Parathyroid adenoma (tissue), 2 donors: ENCODE results near the gene CYP2A7.
"Not testable (repeated sequence)": the region's sequence is repeated elsewhere in the genome, so short reads cannot be mapped to it uniquely, and the experiment has no call there.

ENCODE experiments used
- H2AFZ ChIP-seq: fragments of 300-600 bp; sonication (generic); one replicate; pipeline ENCODE4 v1.7.0; 2017; ENCODE audit warnings: antibody characterized with exemption, mild to moderate bottlenecking
- H3K27ac ChIP-seq: fragments of 300-600 bp; sonication (generic); one replicate; pipeline ENCODE4 v1.7.0; 2017
- H3K27me3 ChIP-seq: fragments of 300-600 bp; sonication (generic); one replicate; pipeline ENCODE4 v1.7.0; 2017; ENCODE audit warnings: low read length; ENCODE audit not compliant: control insufficient read depth, insufficient read depth
- H3K36me3 ChIP-seq: fragments of 300-600 bp; sonication (generic); one replicate; pipeline ENCODE4 v1.7.0; 2017; ENCODE audit warnings: low read length; ENCODE audit not compliant: control insufficient read depth, insufficient read depth
- H3K4me1 ChIP-seq: fragments of 300-600 bp; sonication (generic); one replicate; pipeline ENCODE4 v1.7.0; 2017; ENCODE audit warnings: control low read depth
- H3K4me2 ChIP-seq: fragments of 300-600 bp; sonication (generic); one replicate; pipeline ENCODE4 v1.7.0; 2017; ENCODE audit warnings: low read length
- H3K4me3 ChIP-seq: fragments of 300-600 bp; sonication (generic); one replicate; pipeline ENCODE4 v1.7.0; 2017; ENCODE audit warnings: low read depth, low read length
- H3K79me2 ChIP-seq: fragments of 300-600 bp; sonication (generic); one replicate; pipeline ENCODE4 v1.7.0; 2017; ENCODE audit warnings: control low read depth
- H3K9ac ChIP-seq: fragments of 300-600 bp; sonication (generic); one replicate; pipeline ENCODE4 v1.7.0; 2017; ENCODE audit warnings: mild to moderate bottlenecking
- H3K9me3 ChIP-seq: fragments of 300-600 bp; sonication (generic); one replicate; pipeline ENCODE4 v1.7.0; 2017; ENCODE audit warnings: low read length; ENCODE audit not compliant: control insufficient read depth
- TF ChIP-seq, protein P1 (sequence below): fragments of 300-600 bp; sonication (generic); IDR thresholded peaks from one replicate; pipeline ENCODE4 v1.7.0; 2017; ENCODE audit warnings: antibody characterized with exemption, mild to moderate bottlenecking
- donor health status: primary hyperparathyroidism.

The CYP2A7 gene

DNA sequence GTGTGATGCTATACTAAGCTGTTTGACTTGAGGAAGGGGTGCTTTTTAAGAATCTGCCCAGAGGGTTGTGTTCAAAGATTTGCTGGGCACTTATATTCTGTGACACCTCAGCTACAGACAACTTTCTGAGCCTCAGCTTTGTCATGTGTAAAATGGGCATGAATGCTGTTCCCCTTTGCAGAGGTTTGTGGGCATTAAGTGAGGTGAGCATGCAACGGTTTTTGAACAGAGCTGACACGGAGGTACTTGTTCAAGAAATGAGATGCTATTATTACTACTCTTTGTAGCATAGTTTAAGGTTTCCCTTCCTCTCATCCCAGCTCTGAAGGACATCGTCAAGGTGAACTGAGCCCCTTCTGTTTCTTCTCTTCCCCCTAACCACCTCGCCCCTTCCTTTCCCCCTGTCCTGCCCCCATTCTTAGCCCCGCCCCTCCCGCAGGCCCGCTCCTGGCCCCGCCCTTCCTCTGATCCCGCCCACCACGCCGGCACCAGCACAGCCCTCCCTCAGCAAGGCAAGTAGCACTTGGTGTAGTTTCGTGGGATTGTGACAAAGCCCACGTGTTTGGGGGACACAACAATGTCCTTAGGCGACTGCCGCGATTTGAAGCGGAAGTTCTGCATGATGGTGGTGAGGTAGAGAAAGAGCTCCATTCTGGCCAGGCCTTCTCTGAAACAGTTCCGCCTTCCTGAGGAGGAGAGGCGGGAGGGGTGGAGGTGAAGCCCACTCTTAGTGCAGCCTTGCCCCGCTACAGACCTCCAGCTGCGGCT is 26.1 kb upstream of the CYP2A7 start:
- TF ChIP-seq, protein P1, sequence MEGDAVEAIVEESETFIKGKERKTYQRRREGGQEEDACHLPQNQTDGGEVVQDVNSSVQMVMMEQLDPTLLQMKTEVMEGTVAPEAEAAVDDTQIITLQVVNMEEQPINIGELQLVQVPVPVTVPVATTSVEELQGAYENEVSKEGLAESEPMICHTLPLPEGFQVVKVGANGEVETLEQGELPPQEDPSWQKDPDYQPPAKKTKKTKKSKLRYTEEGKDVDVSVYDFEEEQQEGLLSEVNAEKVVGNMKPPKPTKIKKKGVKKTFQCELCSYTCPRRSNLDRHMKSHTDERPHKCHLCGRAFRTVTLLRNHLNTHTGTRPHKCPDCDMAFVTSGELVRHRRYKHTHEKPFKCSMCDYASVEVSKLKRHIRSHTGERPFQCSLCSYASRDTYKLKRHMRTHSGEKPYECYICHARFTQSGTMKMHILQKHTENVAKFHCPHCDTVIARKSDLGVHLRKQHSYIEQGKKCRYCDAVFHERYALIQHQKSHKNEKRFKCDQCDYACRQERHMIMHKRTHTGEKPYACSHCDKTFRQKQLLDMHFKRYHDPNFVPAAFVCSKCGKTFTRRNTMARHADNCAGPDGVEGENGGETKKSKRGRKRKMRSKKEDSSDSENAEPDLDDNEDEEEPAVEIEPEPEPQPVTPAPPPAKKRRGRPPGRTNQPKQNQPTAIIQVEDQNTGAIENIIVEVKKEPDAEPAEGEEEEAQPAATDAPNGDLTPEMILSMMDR, result no peak
- no peak overlapping the region for H3K4me3 ChIP-seq

GRCh38 chr19:40906512-40906911 is 24.5 kb upstream of the CYP2A7 start:
- H3K4me2 ChIP-seq, result no peak overlapping the region
- H3K27ac ChIP-seq, result no peak overlapping the region
- no peaks in the 10 kb centered on the region for H3K79me2 ChIP-seq
- H3K4me3 ChIP-seq, result no peak overlapping the region
- no peaks in the 10 kb centered on the region for H3K27me3 ChIP-seq
- H3K36me3 ChIP-seq, result no peaks in the 10 kb centered on the region
- no peak overlapping the region for H3K9ac ChIP-seq
- H3K4me1 ChIP-seq, result no peaks in the 10 kb centered on the region
- H3K9me3 ChIP-seq, result no peaks in the 10 kb centered on the region
- H2AFZ ChIP-seq, result no peak overlapping the region
- TF ChIP-seq, protein P1, result no peak

More for the DNA sequence above, 26.1 kb upstream of the CYP2A7 start:
- Histone ChIP-seq H3K36me3 (no peaks in the 10 kb centered on the region), H3K27ac (no peak overlapping the region), H3K9me3 (no peaks in the 10 kb centered on the region), H3K4me1 (no peaks in the 10 kb centered on the region), H3K79me2 (no peaks in the 10 kb centered on the region), H3K4me2 (no peak overlapping the region), H2AFZ (no peak overlapping the region), H3K27me3 (no peaks in the 10 kb centered on the region), H3K9ac (no peak overlapping the region)

DNA sequence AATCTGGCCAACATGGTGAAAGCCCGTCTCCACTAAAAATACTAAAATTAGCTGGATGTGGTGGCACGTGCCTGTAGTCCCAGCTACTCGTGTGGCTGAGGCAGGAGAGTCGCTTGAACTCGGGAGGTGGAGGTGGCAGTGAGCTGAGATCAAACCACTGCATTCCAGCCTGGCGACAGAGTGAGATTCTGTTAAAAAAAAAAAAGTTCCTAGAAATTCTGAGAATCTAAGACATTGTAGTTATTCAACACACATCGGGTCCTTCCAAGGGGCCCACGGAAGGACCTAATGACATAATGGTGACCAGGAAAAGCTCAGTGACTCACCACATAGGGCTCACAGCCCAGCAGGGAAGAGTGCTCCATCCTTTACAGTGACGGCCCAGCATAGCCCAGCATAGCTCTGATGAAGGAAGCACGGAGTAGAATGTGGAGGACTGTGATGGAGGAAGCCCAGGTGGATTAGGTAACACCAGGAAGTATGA is 22.7 kb upstream of the CYP2A7 start:
- H3K4me2 ChIP-seq, H3K27ac ChIP-seq, H3K36me3 ChIP-seq, H2AFZ ChIP-seq, H3K4me1 ChIP-seq, H3K9me3 ChIP-seq, H3K79me2 ChIP-seq, H3K4me3 ChIP-seq, H3K9ac ChIP-seq, H3K27me3 ChIP-seq: not testable (repeated sequence)

GRCh38 chr19:40901975-40902750 is 20.1 kb upstream of the CYP2A7 start:
- not testable (repeated sequence) for H2AFZ ChIP-seq, H3K9ac ChIP-seq, H3K4me1 ChIP-seq, H3K79me2 ChIP-seq, H3K4me3 ChIP-seq, H3K36me3 ChIP-seq, H3K4me2 ChIP-seq, H3K27me3 ChIP-seq, H3K27ac ChIP-seq, H3K9me3 ChIP-seq

DNA sequence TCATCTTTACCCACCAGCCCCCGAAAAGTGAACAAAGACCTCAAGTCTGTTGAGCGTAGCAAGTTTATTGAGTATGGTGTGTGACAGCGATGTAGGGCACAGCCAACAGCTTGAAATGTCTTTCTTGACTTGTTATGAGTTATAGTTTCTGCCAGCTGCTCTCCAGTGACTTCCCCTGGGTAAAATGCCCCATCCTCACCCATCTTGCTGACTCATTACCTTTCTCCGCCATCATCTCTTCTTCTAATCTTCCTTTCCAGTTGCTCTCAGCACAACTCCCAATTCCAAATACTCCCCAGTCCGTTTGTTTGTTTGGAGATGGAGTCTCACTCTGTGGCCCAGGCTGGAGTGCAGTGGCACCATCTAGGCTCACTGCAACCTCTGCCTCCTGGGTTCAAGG is 18.5 kb upstream of the CYP2A7 start:
- not testable (repeated sequence) for H3K4me3 ChIP-seq, H3K27me3 ChIP-seq, H3K9ac ChIP-seq, H3K4me2 ChIP-seq, H3K9me3 ChIP-seq, H3K27ac ChIP-seq, H3K79me2 ChIP-seq, H3K36me3 ChIP-seq, H2AFZ ChIP-seq, H3K4me1 ChIP-seq

- H3K79me2 ChIP-seq, H3K27me3 ChIP-seq, H2AFZ ChIP-seq, H3K36me3 ChIP-seq, H3K4me1 ChIP-seq, H3K27ac ChIP-seq, H3K4me2 ChIP-seq, H3K4me3 ChIP-seq, H3K9ac ChIP-seq, H3K9me3 ChIP-seq: not testable (repeated sequence)
These were observed 17.9 kb upstream of the CYP2A7 start for GRCh38 chr19:40899964-40900363.

DNA sequence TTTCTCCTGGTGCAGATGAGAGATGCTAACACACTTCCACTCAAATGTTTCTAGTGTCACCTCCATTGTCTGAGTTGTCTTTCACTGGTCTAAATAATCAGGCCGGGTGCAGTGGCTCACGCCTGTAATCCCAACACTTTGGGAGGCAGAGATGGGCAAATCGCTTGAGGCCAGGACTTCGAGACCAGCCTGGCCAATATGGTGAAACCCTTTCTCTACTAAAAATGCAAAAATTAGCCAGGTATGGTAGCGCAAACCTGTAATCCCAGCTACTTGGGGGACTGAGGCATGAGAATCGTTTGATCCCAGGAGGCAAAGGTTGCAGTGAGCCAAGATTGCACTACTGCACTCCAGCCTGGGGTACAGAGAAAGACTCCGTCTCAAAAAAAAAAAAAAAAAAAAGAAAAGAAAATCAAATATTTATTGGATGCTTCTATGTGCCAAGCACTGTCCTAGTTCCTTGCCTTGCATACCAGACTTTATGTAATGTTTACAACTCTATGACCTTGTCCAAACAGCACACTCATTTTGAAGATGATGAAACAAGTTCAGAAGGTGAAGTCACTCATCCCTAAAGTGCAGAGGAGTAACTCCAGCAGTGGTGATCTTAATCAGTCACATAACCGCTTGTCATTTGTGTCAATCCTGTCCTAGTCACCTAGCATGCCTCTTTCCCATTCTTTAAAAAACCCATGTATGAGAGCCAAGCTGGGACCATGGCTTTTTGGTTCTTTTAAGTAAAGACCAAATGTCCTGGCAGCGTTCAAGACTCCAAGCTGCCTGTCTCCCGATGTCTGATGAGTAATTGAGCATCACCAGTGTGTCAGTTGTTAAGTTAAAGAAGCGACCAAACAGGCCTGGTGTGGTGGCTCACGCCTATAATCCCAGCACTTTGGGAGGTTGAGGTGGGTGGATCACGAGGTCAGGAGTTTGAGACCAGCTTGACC is 15.1 kb upstream of the CYP2A7 start:
- not testable (repeated sequence) for H3K9ac ChIP-seq, H3K36me3 ChIP-seq, H2AFZ ChIP-seq, H3K27ac ChIP-seq, H3K4me2 ChIP-seq, H3K9me3 ChIP-seq, H3K79me2 ChIP-seq, H3K4me1 ChIP-seq, H3K27me3 ChIP-seq, H3K4me3 ChIP-seq
